Glomerular endothelial cell (primary cell): Measurements from ENCODE around the gene ARR3. TPM values are rescaled to one million over a fixed set of nuclear protein-coding genes. Genes with fewer than 3 reads are reported as not detected.
"Not testable (repeated sequence)": the region's sequence is repeated elsewhere in the genome, so short reads cannot be mapped to it uniquely, and the experiment has no call there.

Experiments used
- DNase-seq: peaks from one replicate; pipeline ENCODE4 v3.0.0-alpha.2; 2011; ENCODE audit warnings: low read depth, low spot score; ENCODE audit errors: extremely low read depth
- total RNA-seq: library from RNA; depleted of rRNA; stranded (reverse); fragments of >200 nt; gene quantifications from 2 replicates; pipeline ENCODE4 v1.2.3, GENCODE V29; 2015

The ARR3 gene
- total RNA-seq, 1 donor from 2014 or later = not detected

- DNase-seq = no peak
Observed at GRCh38 chrX:70279081-70279480, 10.9 kb downstream of the ARR3 start.

- DNase-seq = no peak
Observed at GRCh38 chrX:70280573-70280972, 12.4 kb downstream of the ARR3 start.

- no peak for DNase-seq
Observed at GRCh38 chrX:70281951-70282350, 13.8 kb downstream of the ARR3 start, which contains the start of gene RAB41. Gene RAB41, plus strand, starts transcription at chrX:70282172. Its CDS starts 46 bp downstream, at chrX:70282218.

GRCh38 chrX:70289168-70289792 lies 21.1 kb downstream of the ARR3 start:
- no peak for DNase-seq

- no peak for DNase-seq
Observed at GRCh38 chrX:70289793-70290770, 21.9 kb downstream of the ARR3 start, which contains the start of the genes KIF4A and PDZD11. Gene KIF4A, plus strand, starts transcription at chrX:70290104. Its CDS starts 355 bp downstream, at chrX:70290459. Gene PDZD11, minus strand, starts transcription at chrX:70289927. Its CDS starts 586 bp downstream, at chrX:70289341.

GRCh38 chrX:70292788-70293187 lies 24.7 kb downstream of the ARR3 start:
- no peak for DNase-seq

- no peak for DNase-seq
Observed at GRCh38 chrX:70293621-70294020, 25.5 kb downstream of the ARR3 start.

GRCh38 chrX:70301716-70302115 lies 33.6 kb downstream of the ARR3 start:
- peak; percentile 47 for DNase-seq

- DNase-seq = no peak
Observed at GRCh38 chrX:70313503-70313902, 45.4 kb downstream of the ARR3 start.

GRCh38 chrX:70322784-70323183 lies 54.6 kb downstream of the ARR3 start:
- no peak for DNase-seq

- DNase-seq = not testable (repeated sequence)
Observed at GRCh38 chrX:70323628-70324027, 55.5 kb downstream of the ARR3 start.

- no peak for DNase-seq
Observed at GRCh38 chrX:70324326-70324725, 56.2 kb downstream of the ARR3 start.

- no peak for DNase-seq
Observed at GRCh38 chrX:70331161-70331560, 63.0 kb downstream of the ARR3 start.

Other genes starting within 250 kb of the ARR3 start
- gene AWAT2, start 218.4 kb upstream of the ARR3 start, total RNA-seq = not detected in 2 replicates
- gene OTUD6A, start 205.9 kb upstream of the ARR3 start, total RNA-seq = not detected in 2 replicates
- gene IGBP1, start 134.9 kb upstream of the ARR3 start, total RNA-seq = 35.4 and 59.7 TPM in 2 replicates
- not detected in 2 replicates for gene DGAT2L6, start 90.9 kb upstream of the ARR3 start, total RNA-seq
- gene AWAT1, start 33.7 kb upstream of the ARR3 start, total RNA-seq = not detected in 2 replicates
- 0.12 TPM in 1 of 2 replicates, not detected in the other for gene P2RY4, start 8.1 kb upstream of the ARR3 start, total RNA-seq
- not detected in 2 replicates for gene RAB41, start 13.8 kb downstream of the ARR3 start, total RNA-seq
- gene PDZD11, start 21.6 kb downstream of the ARR3 start, total RNA-seq = 32.9 and 46.6 TPM in 2 replicates
- 4.5 and 6.3 TPM in 2 replicates for gene KIF4A, start 21.8 kb downstream of the ARR3 start, total RNA-seq
- not detected in 2 replicates for gene GDPD2, start 155.0 kb downstream of the ARR3 start, total RNA-seq
- 3.3 and 5.9 TPM in 2 replicates for gene DLG3, start 176.5 kb downstream of the ARR3 start, total RNA-seq